Fibroblast of lung (primary cell): ENCODE measurements around the gene ALDH1L1.

Source experiments
- CTCF ChIP-seq, 2 donors: IDR thresholded peaks in 1 of 2; conservative IDR thresholded peaks in 1 of 2; 1 replicate in 1 of 2; 2 replicates in 1 of 2; pipeline ENCODE4 v1.5.1; 2011 to 2012; ENCODE audit warnings: low read length in 2 of 2, control low read depth in 1 of 2, inconsistent platforms in 1 of 2, low read depth in 1 of 2, mild to moderate bottlenecking in 1 of 2
- EZH2 ChIP-seq: IDR thresholded peaks from 2 replicates; pipeline ENCODE4 v1.5.1; 2012; ENCODE audit warnings: low read length, control low read depth, mild to moderate bottlenecking; ENCODE audit errors: missing control alignments

DNA sequence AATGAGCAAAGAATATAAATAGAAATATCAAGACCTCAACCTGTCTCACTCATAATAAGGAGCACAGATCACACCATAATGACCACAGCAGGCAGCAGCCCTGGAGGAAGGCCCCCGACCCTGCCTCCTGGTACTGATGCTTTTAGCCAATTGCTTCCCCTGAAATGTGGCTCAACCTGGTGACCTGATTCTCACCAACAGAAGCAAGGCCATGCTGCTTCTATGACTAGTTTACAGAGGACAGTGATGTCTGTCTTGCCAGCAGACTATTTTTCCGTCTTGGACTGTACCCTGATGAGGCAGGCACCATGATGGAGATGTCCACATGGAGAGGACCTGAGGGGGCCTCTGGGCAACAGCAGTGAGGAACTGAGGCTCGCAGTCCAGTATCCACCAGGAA lies 114.5 kb downstream of the ALDH1L1 start:
- no peak for TF ChIP-seq CTCF (conservative IDR thresholded peaks at IDR 0.05 in 1 of 2, IDR thresholded peaks at IDR 0.05 in 1 of 2; ENCODE audit: low read depth in 1 of 2, low read length in 2 of 2)
- no peak for TF ChIP-seq EZH2
